Right hindlimb (tissue), 1 donor: ENCODE measurements around the gene ZNF525.
"Not testable (repeated sequence)": the region's sequence is repeated elsewhere in the genome, so short reads cannot be mapped to it uniquely, and the experiment has no call there.

Experiments used
- DNase-seq: peaks from one replicate; pipeline ENCODE4 v3.0.0-alpha.2; 2018

The ZNF525 gene

DNA sequence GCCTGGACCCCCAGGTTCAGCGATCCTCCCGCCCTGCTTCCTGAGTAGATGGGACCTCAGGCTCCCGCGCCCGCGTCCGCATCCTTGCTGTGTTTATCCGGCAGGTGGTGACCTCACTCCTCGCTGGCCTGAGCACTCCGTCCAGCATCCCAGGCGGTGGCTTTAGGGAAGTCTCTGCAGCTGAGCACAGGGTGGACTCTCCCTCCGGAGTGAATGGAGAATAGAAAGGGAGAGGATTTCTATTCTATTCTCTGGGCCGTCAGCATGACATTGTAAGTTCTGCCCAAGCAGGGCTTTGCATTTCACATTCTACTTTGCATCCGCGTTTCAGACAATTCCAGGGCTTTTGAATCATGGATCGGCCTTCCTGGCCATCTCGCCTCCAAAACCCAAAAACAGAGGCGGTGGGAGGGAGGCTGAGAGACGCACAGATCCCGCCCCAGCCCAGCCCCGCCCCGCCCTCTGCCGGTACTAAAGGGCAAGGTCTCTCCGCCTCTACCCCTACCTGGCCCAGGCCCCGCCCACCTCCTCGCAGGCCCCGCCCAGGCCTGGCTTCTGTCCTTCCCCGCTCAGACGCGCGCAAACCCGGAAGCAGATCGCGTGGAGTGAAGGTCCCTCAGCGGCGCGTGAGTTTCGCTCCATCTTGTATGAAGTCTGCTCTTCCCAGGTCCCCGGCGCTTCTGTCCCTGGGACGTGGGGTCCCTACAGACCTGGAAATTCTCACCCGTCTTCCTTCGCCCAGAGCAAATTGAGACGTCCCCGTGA is at the start of gene ZNF525:
Gene ZNF525 (plus strand): TSS at position 572 of the 765 bp plus-strand sequence. CDS start 6,577 bp downstream, outside the sequence.
- peak; percentile 90 for DNase-seq

GRCh38 chr19:53328967-53329366 is 36.5 kb upstream of the ZNF525 start:
- peak; percentile 66 for DNase-seq

- no peak for DNase-seq
Measured at GRCh38 chr19:53332484-53332883, 33.0 kb upstream of the ZNF525 start.

DNA sequence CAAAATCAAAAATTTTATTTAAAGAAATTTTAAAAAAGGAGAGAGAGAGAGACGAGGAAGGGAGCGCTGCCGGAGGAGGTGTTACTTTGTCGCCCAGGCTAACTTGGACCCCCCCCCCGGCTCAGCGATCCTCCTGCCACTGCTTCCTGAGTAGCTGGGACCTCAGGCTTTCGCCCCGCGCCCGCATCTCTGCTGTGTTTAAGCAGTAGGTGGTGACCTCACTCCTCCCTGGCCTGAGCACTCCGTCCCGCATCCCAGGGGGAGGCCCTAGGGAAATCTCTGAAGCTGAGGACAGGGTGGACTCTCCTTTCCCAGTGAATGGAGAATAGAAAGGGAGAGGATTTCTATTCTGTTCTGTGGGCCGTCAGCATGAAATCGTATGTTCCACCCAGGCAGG is 32.4 kb upstream of the ZNF525 start:
- no peak for DNase-seq

DNA sequence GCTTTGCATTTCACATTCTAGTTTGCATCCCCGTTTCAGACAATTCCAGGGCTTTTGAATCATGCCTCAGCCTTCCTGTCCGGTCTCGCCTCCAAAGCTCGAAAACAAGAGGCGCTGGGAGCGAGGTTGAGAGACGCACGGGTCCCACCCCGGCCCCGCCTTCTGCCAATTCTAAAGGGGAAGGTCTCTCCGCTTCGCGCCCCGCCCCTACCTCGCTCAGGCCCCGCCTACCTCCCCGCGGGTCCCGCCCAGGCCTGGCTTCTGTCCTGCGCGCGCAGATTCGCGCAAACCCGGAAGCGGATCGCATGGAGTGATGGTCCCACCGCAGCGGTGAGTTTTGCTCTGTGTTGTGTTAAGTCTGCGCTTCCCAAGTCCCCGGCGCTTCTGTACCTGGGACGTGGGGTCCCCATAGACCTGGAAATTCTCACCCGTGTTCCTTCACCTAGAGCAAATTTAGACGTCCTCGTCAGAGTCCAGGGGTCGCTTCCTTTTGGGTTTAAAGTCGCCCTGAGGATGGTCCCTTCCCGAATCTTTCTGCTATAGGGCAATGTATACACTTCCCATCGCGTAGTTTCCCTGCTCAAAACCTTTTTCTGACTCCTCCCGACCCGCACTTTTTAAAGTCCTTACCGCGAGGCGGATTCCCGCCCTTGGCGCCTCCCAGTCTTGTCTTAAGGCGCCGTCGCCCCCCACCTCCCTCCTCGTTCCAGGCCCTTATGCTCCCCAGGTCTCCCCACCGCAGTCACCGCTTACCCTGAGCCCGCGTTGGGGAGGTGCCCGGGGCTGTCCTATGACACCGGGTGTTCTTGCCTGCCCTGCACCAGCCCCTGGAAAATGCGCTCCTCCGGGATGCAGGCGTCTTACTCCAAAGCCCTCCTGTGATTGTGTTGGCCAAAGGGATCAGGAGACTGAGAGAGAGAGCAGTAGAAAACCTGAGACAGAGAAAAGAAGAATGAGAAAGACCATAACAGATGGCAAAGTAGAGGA is 31.7 kb upstream of the ZNF525 start, which contains the start of gene ZNF845:
Gene ZNF845 (plus strand): TSS at position 287 of the 987 bp plus-strand sequence. CDS start 7,559 bp downstream, outside the sequence.
- DNase-seq: peak; percentile 95

DNA sequence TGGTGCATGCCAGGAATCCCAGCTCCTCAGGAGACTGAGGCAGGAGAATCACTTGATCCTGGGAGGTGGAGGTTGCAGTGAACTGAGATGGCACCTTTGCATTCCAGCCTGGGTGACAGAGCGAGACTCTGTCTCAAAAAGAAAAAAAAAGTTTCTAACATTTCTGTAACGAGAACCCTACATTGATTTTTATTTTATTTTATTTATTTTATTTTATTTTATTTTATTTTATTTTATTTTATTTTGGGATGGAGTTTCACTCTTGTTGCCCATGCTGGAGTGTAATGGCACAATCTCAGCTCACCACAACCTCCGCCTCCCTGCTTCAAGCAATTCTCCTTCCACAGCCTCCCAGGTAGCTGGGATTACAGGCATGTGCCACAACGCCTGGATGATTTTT is 21.1 kb upstream of the ZNF525 start:
- DNase-seq: not testable (repeated sequence)

DNA sequence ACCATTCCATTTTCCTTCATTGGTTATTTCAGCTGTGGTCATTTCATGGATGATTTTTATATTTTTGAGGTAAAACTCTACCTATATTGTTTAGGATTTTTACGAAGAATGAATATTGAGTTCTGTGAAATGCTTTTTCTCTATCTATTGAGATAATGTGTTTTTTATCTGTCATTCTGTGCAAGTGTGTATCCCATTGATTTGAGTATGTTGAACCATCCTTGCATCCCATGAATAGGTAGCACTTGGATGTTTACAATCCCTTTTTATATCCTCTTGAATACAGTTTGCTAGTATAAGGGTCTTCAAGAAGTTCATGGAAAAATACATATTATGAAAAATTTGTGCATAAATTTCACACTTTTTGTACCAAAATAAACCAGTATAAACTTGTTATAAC is 9.8 kb upstream of the ZNF525 start:
- no peak for DNase-seq

DNA sequence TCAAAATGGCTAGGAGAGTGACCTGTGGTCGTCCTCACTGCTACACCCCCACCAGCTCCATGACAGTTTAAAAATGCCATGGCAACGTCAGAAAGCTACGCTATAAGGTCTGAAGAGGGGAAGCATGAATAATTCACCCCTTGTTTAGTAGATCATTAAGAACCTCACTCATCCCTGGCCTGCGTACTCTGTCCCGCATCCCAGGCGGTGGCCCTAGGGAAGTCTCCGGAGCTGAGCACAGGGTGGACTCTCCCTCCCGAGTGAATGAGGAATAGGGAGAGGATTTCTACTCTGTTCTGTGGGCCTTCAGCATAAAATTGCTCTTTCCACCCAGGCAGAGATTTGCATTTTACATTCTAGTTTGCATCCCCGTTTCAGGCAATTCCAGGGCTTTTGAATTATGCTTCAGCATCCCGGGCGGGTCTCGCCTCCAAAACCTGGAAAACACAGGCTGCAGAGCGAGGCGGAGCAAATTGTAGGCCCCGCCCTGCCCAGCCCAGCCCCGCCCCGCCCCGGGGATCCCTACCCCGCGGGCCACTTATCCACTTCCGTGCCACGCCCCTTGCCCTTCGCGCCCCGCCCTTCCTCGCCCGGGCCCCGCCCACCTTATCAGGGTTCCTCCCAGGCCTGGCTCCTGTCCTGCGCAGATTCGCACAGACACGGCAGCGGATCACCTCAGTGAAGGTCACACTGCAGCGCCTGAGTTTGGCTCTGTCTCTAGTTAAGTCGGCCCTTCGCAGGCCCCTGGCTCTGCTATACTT is 7.5 kb upstream of the ZNF525 start:
- DNase-seq: no peak

DNA sequence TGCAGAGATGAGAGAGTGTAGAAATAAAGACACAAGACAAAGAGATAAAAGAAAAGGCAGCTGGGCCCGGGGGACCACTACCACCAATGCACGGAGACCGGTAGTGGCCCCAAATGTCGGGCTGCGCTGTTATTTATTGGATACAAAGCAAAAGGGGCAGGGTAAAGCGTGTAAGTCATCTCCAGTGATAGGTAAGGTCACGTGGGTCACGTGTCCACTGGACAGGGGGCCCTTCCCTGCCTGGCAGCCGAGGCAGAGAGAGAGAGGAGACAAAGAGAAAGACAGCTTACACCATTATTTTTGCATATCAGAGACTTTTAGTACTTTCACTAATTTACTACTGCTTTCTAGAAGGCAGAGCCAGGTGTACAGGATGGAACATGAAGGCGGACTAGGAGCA is 5.4 kb upstream of the ZNF525 start:
- not testable (repeated sequence) for DNase-seq

GRCh38 chr19:53365899-53366493 is 491 bp downstream of the ZNF525 start:
- DNase-seq: no peak

- DNase-seq: no peak
Measured at GRCh38 chr19:53372196-53372595, 6.7 kb downstream of the ZNF525 start.

- no peak for DNase-seq
Measured at GRCh38 chr19:53374288-53374687, 8.8 kb downstream of the ZNF525 start.

GRCh38 chr19:53374743-53375142 is 9.2 kb downstream of the ZNF525 start:
- no peak for DNase-seq

GRCh38 chr19:53381376-53381775 is 15.9 kb downstream of the ZNF525 start:
- DNase-seq: no peak

- no peak for DNase-seq
Measured at GRCh38 chr19:53388168-53388567, 22.7 kb downstream of the ZNF525 start.

GRCh38 chr19:53388904-53389303 is 23.4 kb downstream of the ZNF525 start:
- DNase-seq: no peak

DNA sequence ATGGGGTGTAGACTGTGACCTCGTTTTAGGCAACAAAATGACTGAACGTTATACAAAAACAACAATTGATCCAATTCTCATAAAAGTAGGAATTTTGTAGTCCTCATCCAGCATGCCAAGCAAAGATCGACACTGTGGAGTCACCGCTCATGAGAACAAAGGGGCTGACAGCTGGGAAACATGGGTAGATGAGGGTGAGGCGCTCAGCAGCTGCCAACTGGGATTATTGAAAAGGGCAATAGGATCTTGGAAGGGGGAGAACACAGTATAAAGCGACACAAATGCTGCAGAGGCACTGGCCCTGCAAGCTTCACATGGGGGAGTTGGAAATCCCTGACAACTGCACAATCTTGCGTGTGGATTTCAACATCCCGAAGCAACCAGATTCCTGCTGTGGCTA is 24.1 kb downstream of the ZNF525 start:
- DNase-seq: peak; percentile 56

DNA sequence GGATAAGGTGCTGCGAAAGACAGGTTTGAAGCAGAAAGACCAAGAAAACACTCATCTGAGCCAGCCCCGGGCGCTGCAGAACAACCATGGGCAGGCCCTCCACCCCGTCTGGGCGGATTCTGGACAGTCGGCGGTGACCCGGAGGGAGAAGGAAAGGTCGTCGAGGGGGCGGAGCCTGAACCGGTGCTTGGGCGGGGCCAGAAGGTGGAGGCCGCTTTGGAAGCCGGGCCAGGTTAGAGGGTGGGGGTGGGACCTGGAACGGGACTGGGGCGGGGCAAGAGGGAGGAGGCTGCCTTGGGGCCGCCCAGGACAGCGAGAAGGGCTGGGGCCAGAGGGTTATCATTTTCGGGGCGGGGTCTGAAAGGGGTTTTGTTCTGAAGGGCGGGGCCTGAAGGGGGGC is 24.5 kb downstream of the ZNF525 start:
- DNase-seq: peak; percentile 49

GRCh38 chr19:53394522-53394973 is 29.0 kb downstream of the ZNF525 start:
- no peak for DNase-seq

DNA sequence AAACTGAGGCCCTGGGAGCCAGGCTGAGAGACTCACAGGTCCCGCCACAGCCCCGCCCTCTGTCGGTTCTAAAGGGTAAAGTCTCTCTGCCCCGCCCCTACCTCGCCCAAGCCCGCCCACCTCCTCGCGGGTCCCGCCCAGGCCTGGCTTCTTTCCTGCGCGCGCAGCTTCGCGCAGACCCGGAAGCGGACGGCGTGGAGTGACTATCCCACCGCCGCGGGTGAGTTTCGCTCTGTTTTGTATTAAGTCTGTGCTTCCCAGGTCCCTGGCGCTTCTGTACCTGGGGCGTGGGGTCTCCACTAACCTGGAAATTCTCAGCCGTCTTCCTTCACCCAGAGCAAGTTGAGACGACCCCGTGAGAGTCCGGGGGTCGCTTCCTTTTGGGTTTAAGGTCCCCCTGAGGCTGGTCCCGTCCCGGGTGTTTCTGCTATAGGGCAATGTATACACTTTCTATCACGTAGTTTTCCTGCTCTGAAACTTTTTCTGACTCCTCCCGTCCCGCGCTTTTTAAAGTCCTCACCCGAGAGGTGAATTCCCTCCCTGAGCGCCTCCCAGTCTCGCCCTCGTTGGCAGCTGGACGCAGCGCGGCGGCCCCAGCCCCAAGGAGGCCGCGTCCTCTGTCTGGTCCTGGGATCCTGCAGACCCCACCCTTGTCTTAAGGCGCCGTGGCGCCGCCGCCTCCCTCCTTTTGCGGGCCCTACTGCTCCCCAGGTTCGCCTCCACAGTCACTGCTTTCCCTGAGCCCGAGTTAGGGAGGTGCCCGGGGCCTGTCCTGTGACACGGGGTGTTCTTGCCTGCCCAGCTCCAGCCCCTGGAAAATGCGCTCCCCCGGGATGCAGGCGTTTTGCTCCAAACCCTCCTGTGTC is 29.7 kb downstream of the ZNF525 start, which contains the start of gene ZNF765:
Gene ZNF765 (plus strand): TSS at position 176 of the 866 bp plus-strand sequence. CDS start 2,867 bp downstream, outside the sequence.
- peak; percentile 95 for DNase-seq
